Measurements from ENCODE around the gene ADAMTS4.
A peak's percentile ranks its signal among the peaks of the same experiment; 100 is the strongest.

GRCh38 chr1:161171191-161171590, 27.7 kb downstream of the ADAMTS4 start:
- TF ChIP-seq CTCF (conservative IDR thresholded peaks at IDR 0.05; ENCODE audit: low read depth, low read length): peak; percentile 39
- TF ChIP-seq EZH2 (IDR thresholded peaks at IDR 0.05; ENCODE audit: borderline replicate concordance, low read depth, low read length, poor library complexity, severe bottlenecking): no peak
